ENCODE measurements around the gene TRMT1L. TPM values are rescaled to one million over a fixed set of nuclear protein-coding genes. Genes with fewer than 3 reads are reported as not detected.
A peak's percentile ranks its signal among the peaks of the same experiment; 100 is the strongest.
"Not testable (repeated sequence)": the region's sequence is repeated elsewhere in the genome, so short reads cannot be mapped to it uniquely, and the experiment has no call there.

TRMT1L gene
- 25.2 and 37.7 TPM in 2 replicates for total RNA-seq

- peak; percentile 100 for DNase-seq
Observed at GRCh38 chr1:185156854-185157598, at the start of gene TRMT1L, which contains the start of gene SWT1. TRMT1L (minus strand) TSS chr1:185156953; CDS start chr1:185156712, 241 bp downstream. SWT1 (plus strand) TSS chr1:185157167; CDS start chr1:185160842, 3,675 bp downstream.

- no peak for DNase-seq
Observed at GRCh38 chr1:185200889-185201288, 44.1 kb upstream of the TRMT1L start.

- not testable (repeated sequence) for DNase-seq
Observed at GRCh38 chr1:185198712-185199111, 42.0 kb upstream of the TRMT1L start.

- DNase-seq = no peak
Observed at GRCh38 chr1:185193756-185194155, 37.0 kb upstream of the TRMT1L start.

GRCh38 chr1:185170291-185170848, 13.6 kb upstream of the TRMT1L start:
- peak; percentile 77 for DNase-seq

GRCh38 chr1:185166106-185166505, 9.4 kb upstream of the TRMT1L start:
- DNase-seq = peak; percentile 7

GRCh38 chr1:185162491-185162890, 5.7 kb upstream of the TRMT1L start:
- DNase-seq = no peak

- DNase-seq = no peak
Observed at GRCh38 chr1:185159966-185160365, 3.2 kb upstream of the TRMT1L start.

- DNase-seq = peak; percentile 20
Observed at GRCh38 chr1:185158800-185159199, 2.0 kb upstream of the TRMT1L start.

GRCh38 chr1:185157599-185158412, 1.1 kb upstream of the TRMT1L start:
- peak; percentile 20 for DNase-seq

GRCh38 chr1:185156288-185156853, 382 bp downstream of the TRMT1L start:
- peak; percentile 50 for DNase-seq

GRCh38 chr1:185155600-185156287, 1.0 kb downstream of the TRMT1L start:
- DNase-seq = peak; percentile 42

- peak; percentile 4 for DNase-seq
Observed at GRCh38 chr1:185154912-185155513, 1.7 kb downstream of the TRMT1L start.

GRCh38 chr1:185152187-185152767, 4.5 kb downstream of the TRMT1L start:
- DNase-seq = no peak

- DNase-seq = no peak
Observed at GRCh38 chr1:185151215-185151614, 5.5 kb downstream of the TRMT1L start.

GRCh38 chr1:185144233-185144632, 12.5 kb downstream of the TRMT1L start:
- DNase-seq = peak; percentile 47

GRCh38 chr1:185139246-185139645, 17.5 kb downstream of the TRMT1L start:
- DNase-seq = no peak

- no peak for DNase-seq
Observed at GRCh38 chr1:185137896-185138545, 18.7 kb downstream of the TRMT1L start.

GRCh38 chr1:185132534-185132933, 24.2 kb downstream of the TRMT1L start:
- no peak for DNase-seq

- DNase-seq = no peak
Observed at GRCh38 chr1:185129708-185130107, 27.0 kb downstream of the TRMT1L start.

GRCh38 chr1:185112356-185112755, 44.4 kb downstream of the TRMT1L start:
- DNase-seq = peak; percentile 3
